Tibial artery (tissue), 4 donors: ENCODE measurements around the gene PSAPL1.

ENCODE experiments used
- DNase-seq, 2 donors: peaks; one replicate each; pipeline ENCODE4 v3.0.0-alpha.2; 2019
- H3K27ac ChIP-seq, 2 donors: fragments of 200-600 bp; sonication (generic) in 1 of 2; 1 replicate in 1 of 2; 2 replicates in 1 of 2; pipeline ENCODE4 v1.5.1; 2018 to 2019; ENCODE audit warnings: mild to moderate bottlenecking in 1 of 2
- H3K27me3 ChIP-seq, 2 donors: fragments of 200-600 bp; sonication (generic) in 1 of 2; one replicate each; pipeline versions ENCODE4 v1.5.1 to v1.6.0; 2016 to 2019
- H3K36me3 ChIP-seq, 3 donors: fragments of 200-600 bp; sonication (generic) in 2 of 3; one replicate each; pipeline ENCODE4 v1.5.1; 2016 to 2019; ENCODE audit warnings: mild to moderate bottlenecking in 2 of 3
- H3K4me1 ChIP-seq, 4 donors: fragments of 200-600 bp; sonication (generic) in 2 of 4; 1 replicate in 3 of 4; 2 replicates in 1 of 4; pipeline ENCODE4 v1.5.1; 2016 to 2019
- H3K4me3 ChIP-seq, 2 donors: fragments of 200-600 bp; sonication (generic) in 1 of 2; 1 replicate in 1 of 2; 2 replicates in 1 of 2; pipeline ENCODE4 v1.5.1; 2018 to 2019; ENCODE audit warnings: mild to moderate bottlenecking in 2 of 2
- H3K9me3 ChIP-seq, 3 donors: fragments of 200-600 bp; sonication (generic) in 1 of 3; one replicate each; pipeline ENCODE4 v1.5.1; 2016 to 2019
- CTCF ChIP-seq, 2 experiments: fragments of 200-600 bp in 1 of 2; fragments of 450-650 bp in 1 of 2; IDR thresholded peaks; one replicate each; pipeline ENCODE4 v1.5.1; 2017 to 2019; ENCODE audit warnings: antibody characterized with exemption in 2 of 2, mild to moderate bottlenecking in 1 of 2, moderate library complexity in 1 of 2
- intact Hi-C: fragments of 100-400 bp; cut with DNase I; formaldehyde crosslinking; loops from one replicate; pipeline ENCODE4 v1.15.0; 2023; ENCODE audit warnings: low total_unique reads

The PSAPL1 gene

GRCh38 chr4:7470111-7470510, 35.4 kb upstream of the PSAPL1 start:
- no peak for DNase-seq
- H3K27ac ChIP-seq, result no peak overlapping the region
- no peaks in the 10 kb centered on the region for H3K36me3 ChIP-seq
- H3K9me3 ChIP-seq, result peaks cover 0 to 16% (median 4%) of the 10 kb centered on the region in 3 donors
- H3K27me3 ChIP-seq, result peaks cover 0 to 12% of the 10 kb centered on the region in 2 donors
- no peak overlapping the region for H3K4me3 ChIP-seq
- intact Hi-C loops, result no loop called here
- no peaks in the 10 kb centered on the region for H3K4me1 ChIP-seq
- no peak for TF ChIP-seq CTCF (IDR thresholded peaks at IDR 0.05)

GRCh38 chr4:7469023-7469422, 34.3 kb upstream of the PSAPL1 start:
- H3K9me3 ChIP-seq, result peaks cover 0 to 16% (median 4%) of the 10 kb centered on the region in 3 donors
- intact Hi-C loops, result no loop called here
- H3K27me3 ChIP-seq, result peaks cover 0 to 12% of the 10 kb centered on the region in 2 donors
- no peak for DNase-seq
- TF ChIP-seq CTCF (IDR thresholded peaks at IDR 0.05), result no peak
- no peaks in the 10 kb centered on the region for H3K36me3 ChIP-seq
- H3K4me1 ChIP-seq, result no peaks in the 10 kb centered on the region
- no peak overlapping the region for H3K27ac ChIP-seq
- no peak overlapping the region for H3K4me3 ChIP-seq

GRCh38 chr4:7467471-7467870, 32.7 kb upstream of the PSAPL1 start:
- Histone ChIP-seq H3K36me3 (no peaks in the 10 kb centered on the region), H3K4me1 (no peaks in the 10 kb centered on the region), H3K4me3 (no peak overlapping the region), H3K9me3 (peaks cover 0 to 16% (median 4%) of the 10 kb centered on the region in 3 donors), H3K27ac (no peak overlapping the region), H3K27me3 (peaks cover 0 to 11% of the 10 kb centered on the region in 2 donors)
- TF ChIP-seq CTCF (IDR thresholded peaks at IDR 0.05), result no peak
- intact Hi-C loops, result no loop called here
- no peak for DNase-seq

GRCh38 chr4:7466904-7467303, 32.2 kb upstream of the PSAPL1 start:
- no peak for DNase-seq
- Histone ChIP-seq H3K36me3 (no peaks in the 10 kb centered on the region), H3K27ac (no peak overlapping the region), H3K27me3 (peaks cover 0 to 5% of the 10 kb centered on the region in 2 donors), H3K4me3 (no peak overlapping the region), H3K4me1 (no peaks in the 10 kb centered on the region), H3K9me3 (peaks cover 0 to 16% (median 4%) of the 10 kb centered on the region in 3 donors)
- intact Hi-C loops, result no loop called here
- no peak for TF ChIP-seq CTCF (IDR thresholded peaks at IDR 0.05)

- intact Hi-C loops, result no loop called here
- Histone ChIP-seq H3K4me1 (no peaks in the 10 kb centered on the region), H3K4me3 (no peak overlapping the region), H3K9me3 (peaks cover 0 to 16% (median 4%) of the 10 kb centered on the region in 3 donors), H3K36me3 (no peaks in the 10 kb centered on the region), H3K27ac (no peak overlapping the region), H3K27me3 (no peaks in the 10 kb centered on the region)
- no peak for TF ChIP-seq CTCF (IDR thresholded peaks at IDR 0.05)
- no peak for DNase-seq
These were observed 31.5 kb upstream of the PSAPL1 start for GRCh38 chr4:7466215-7466614.

GRCh38 chr4:7465017-7465416, 30.3 kb upstream of the PSAPL1 start:
- Histone ChIP-seq H3K27me3 (no peaks in the 10 kb centered on the region), H3K36me3 (no peaks in the 10 kb centered on the region), H3K9me3 (peaks cover 0 to 16% (median 4%) of the 10 kb centered on the region in 3 donors), H3K4me3 (no peak overlapping the region), H3K4me1 (no peaks in the 10 kb centered on the region), H3K27ac (no peak overlapping the region)
- intact Hi-C loops, result no loop called here
- no peak for TF ChIP-seq CTCF (IDR thresholded peaks at IDR 0.05)
- no peak for DNase-seq
